ENCODE results near the gene PPP4R4. TPM values are rescaled to one million over a fixed set of nuclear protein-coding genes. Genes with fewer than 3 reads are reported as not detected.
"Not testable (repeated sequence)": the region's sequence is repeated elsewhere in the genome, so short reads cannot be mapped to it uniquely, and the experiment has no call there.

Gene PPP4R4
- total RNA-seq, 2 donors from 2014 or later: 0.28 TPM; not detected in 1

DNA sequence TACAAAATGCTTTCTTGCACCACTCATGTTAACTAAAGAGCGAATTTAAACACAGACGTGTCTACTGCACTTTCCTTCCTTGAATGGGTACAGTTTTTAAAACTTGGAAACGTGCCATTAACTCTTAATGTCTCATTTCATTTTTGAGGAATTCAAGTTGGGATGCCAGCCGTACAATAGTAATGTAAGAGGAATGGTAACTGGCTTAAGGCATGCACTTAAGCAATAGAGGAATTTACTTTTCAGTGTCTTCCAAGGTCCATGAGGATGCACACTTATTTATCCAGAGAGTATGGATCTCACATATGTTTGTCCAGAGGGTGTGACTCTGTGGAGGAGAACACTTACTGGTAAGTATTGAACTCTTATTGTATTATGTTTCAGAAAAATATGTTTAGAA, 52.9 kb downstream of the PPP4R4 start:
- ATAC-seq: no peak
- intact Hi-C loops (cut with DNase I, micrococcal nuclease): no loop called here

DNA sequence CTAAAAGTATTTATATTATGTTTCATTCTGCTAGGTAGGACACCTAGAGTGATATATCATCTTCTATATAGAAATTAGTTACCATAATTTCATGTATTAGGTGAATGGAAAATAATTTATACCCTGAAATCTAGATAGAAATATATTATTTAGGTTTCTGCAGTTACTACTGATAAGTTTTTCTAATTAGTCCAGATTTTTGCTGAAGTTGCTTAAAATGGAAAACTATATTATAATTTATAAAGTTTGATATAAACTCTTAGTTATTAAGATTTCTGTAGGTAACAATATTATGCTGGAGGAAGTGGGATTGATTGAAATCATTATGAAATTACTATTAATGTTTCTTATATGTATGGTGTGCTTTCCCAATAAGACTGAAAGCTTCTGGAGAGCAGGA, 62.9 kb downstream of the PPP4R4 start:
- no peak for ATAC-seq
- intact Hi-C loops (cut with DNase I, micrococcal nuclease): no loop called here
- DNase-seq: no peak

More for the DNA sequence above, 52.9 kb downstream of the PPP4R4 start:
- no peak for DNase-seq

DNA sequence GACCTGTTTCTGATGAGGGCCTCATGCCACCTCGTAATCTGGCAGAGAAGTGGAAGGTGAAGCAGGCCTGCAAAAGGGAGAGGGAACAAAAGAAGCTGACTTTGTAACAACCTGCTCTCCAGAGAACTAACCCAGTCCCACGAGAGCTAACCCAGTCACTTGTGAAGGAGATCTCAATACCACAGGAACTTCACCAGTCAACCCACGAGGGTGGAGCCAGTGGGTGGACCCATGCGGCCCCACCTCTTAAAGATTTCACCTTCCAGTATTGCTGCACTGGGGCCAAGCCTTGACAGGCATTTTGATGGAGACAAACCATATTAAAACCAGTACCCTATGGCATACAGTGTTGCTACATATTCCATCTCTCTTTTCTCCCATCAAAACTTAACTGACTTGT, 63.9 kb downstream of the PPP4R4 start:
- intact Hi-C loops (cut with DNase I, micrococcal nuclease): no loop called here
- no peak for DNase-seq
- ATAC-seq: no peak

DNA sequence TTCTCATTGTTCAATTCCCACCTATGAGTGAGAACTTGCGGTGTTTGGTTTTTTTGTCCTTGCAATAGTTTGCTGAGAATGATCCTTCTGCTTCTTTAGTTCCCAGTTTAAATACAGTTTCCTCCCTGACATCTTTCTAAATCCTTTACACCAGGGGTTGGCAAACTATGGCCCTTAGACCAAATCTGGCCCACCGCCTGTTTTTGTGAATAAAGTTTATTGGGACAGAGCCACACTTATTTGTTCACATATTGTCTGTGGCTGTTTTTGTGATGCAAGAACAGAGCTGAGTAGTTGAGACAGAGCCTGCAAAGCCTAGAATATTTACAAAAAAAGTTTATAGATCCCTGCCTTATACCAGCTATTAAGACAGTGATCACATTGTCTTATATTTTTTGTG, 65.3 kb downstream of the PPP4R4 start:
- no peak for DNase-seq
- intact Hi-C loops (cut with DNase I, micrococcal nuclease): no loop called here
- ATAC-seq: no peak

DNA sequence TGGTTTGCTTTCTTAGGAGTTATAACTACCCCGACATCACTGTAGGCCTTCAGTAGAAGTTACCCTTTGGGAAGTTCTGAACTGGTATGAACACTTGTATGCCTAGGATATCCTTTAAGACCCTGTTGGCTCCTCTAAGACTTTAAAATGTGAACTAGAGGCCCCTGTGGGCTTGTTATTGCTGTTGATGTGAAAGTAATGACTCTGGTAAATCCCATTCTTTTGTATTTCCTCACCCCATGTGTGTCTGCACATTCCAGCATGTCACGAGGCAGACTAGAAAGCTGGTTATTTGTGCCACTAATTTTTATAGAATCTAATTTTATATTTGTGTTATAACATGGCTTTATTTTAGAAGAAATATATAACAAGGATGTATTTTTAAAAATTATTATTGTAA, 70.1 kb downstream of the PPP4R4 start:
- DNase-seq (no peak), ATAC-seq (no peak)
- intact Hi-C loops (cut with DNase I, micrococcal nuclease): no loop called here

DNA sequence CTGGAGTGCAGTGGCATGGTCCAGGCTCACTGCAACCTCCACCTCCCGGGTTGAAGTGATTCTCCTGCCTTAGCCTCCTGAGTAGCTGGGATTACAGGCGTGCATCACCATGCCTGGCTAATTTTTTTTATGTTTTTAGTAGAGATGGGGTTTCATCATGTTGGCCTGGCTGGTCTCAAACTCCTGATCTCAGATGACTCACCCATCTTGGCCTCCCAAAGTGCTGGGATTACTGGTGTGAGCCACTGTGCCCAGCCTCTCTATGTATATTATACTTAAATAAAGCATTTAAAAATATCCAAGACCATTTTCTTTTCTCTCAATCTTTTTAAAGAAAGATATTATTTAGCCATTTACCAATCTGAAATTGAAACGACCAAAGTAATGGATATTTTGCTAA, 90.1 kb downstream of the PPP4R4 start:
- DNase-seq; ATAC-seq; intact Hi-C loops (cut with DNase I, micrococcal nuclease): not testable (repeated sequence)

DNA sequence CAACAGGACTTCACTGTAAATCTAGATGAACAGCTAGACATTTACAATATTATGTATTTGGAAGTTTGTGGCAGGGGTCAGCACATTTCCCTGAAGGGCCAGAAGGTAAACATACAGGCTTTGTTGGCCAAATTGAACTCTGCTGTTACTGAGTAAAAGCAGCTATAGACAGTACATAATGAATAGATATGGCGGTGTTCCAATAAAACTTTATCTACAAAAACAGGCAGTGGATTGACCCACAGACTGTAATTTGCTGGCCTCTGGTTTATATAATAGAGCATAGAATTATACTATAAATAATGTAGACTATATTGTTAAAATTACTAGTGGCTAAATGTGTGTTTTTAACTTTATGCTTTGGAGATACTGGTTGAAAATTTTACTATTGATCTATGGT, 93.2 kb downstream of the PPP4R4 start:
- DNase-seq (no peak), ATAC-seq (no peak)
- intact Hi-C loops (cut with DNase I, micrococcal nuclease): no loop called here

DNA sequence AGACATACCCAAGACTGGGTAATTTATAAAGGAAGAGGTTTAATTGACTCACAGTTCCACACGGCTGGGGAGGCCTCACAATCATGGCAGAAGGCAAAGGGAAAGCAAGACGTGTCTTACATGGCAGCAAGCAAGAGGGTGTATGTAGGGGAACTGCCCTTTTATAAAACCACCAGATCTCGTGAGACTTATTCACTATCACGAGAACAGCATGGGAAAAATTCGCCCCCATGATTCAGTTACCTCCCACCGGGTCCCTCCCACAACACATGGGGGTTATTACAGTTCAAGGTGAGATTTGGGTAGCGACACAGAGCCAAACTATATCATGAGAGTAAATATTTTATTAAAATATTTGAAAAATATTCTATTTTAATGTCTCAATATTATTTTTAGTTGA, 94.5 kb downstream of the PPP4R4 start:
- ATAC-seq; intact Hi-C loops (cut with DNase I, micrococcal nuclease); DNase-seq: not testable (repeated sequence)

DNA sequence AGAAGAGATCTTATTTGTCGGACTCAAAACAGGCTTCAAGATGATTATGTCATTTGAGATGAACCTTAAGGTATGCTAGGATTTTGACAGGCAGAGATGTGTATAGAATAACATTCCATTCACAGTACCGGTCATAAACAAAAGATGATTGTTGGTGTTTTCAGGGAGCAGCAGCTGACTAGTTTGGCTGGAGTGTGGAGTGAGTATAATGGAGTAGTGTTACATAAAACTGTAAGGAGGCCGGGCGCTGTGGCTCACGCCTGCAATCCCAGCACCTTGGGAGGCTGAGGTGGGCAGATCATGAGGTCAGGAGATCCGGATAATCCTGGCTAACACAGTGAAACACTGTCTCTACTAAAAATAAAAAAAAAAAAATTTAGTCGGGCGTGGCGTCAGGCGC, 95.0 kb downstream of the PPP4R4 start:
- intact Hi-C loops (cut with DNase I, micrococcal nuclease): no loop called here
- DNase-seq (no peak), ATAC-seq (no peak)

DNA sequence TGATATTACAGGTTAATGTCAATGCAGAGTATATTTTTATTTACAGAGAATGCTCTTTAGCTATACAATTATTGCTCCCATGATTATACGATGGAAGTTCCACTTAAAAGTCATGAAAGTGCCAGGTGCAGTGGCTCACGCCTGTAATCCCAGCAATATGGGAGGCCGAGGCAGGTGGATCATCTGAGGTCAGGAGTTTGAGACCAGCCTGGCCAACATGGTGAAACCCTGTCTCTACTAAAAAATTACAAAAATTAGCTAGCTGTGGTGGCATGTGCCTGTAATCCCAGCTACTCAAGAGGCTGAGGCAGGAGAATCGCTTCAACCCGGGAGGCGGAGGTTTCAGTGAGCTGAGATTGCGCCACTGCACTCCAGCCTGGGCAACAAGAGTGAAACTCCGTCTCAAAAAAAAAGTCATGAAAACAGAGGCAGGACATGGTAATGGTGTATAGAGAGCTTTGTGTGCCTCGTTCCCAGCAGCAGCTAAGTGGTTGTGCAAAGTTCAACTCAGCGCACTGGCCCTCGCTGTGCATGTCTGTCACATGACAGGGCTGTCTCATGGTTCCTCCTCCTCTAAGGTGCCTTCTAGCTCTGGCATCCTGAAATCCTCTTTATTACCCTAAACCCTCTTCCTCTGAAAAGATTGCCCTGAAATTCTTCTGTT, 102.9 kb downstream of the PPP4R4 start:
- ATAC-seq: peak; percentile 89

DNA sequence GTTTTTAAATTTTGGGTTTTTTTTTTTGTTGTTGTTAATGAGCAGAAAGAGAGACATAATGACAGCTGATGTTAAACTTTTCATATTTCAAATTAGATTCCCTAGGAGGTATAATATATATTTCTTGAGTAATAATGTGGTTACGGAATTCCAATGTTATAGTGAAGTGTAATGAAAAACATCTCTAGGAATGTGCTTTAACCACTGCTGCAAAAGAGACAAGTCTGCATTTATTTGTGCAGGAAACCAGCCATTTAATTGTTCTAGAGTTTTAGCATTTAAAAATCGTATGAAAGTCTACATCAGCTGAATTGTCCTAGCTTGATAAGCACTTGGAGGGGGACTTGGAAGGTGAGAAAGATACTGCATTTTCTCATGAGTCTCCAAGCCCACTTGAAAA, 104.6 kb downstream of the PPP4R4 start:
- ATAC-seq (no peak), DNase-seq (no peak)
- intact Hi-C loops (cut with DNase I, micrococcal nuclease): no loop called here

More for the DNA sequence above, 102.9 kb downstream of the PPP4R4 start:
- peak in 1 of 2 donors; percentile 27 for DNase-seq
- intact Hi-C loops (cut with DNase I, micrococcal nuclease): not testable (repeated sequence)

DNA sequence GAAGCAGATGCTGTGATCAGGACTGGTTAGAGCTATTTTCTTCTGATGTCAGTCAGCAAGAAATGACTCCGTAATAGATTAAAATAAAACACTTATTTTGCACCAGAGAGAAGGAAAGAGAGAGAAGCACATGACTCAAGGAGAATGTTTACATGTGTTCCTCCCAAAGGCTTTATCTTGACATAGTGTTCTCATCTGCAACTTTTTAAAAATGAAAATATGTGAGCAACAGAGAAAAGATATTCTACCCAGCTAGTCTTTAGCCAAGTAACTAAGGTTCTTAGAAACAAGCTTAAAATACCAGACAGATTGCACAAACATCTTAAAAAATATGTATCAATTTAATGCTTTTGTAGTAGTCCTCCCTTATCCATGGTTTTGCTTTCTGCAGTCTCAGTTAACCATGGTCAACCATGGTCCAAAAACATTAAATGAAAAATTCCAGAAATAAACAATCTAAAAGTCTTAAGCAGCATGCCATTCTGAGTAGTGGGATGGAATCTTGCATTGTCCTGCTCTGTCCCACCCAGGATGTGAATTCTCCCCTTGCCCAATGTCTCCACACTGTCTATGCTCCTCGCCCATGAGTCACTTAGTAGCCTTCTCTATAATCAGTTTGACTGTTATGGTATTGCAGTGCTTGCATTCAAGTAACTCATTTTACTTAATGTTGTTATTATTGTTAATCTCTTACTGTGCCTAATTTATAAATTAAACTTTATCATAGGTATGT, 109.0 kb downstream of the PPP4R4 start:
- ATAC-seq (no peak), DNase-seq (no peak)
- intact Hi-C loops (cut with DNase I, micrococcal nuclease): no loop called here

DNA sequence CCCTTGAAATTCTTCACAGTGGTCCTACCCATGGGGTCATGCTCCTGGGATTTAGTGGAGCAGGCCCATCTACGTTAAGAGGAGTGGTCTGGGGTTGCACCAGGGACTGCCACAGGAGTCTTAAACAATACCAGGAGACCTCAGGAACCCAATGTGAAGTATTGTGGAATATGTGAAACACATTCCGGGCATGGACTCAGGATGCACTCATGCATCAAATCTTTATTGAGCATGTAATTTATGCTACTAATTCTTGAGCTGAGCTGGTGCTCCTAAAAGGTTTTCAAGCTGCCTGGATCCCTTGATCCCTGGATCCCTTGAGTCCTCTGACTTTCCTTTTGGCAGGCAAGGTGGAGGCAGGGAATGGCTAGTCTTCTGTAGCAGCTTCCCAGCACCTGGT, 110.1 kb downstream of the PPP4R4 start:
- DNase-seq (no peak), ATAC-seq (no peak)
- intact Hi-C loops (cut with DNase I, micrococcal nuclease): no loop called here

DNA sequence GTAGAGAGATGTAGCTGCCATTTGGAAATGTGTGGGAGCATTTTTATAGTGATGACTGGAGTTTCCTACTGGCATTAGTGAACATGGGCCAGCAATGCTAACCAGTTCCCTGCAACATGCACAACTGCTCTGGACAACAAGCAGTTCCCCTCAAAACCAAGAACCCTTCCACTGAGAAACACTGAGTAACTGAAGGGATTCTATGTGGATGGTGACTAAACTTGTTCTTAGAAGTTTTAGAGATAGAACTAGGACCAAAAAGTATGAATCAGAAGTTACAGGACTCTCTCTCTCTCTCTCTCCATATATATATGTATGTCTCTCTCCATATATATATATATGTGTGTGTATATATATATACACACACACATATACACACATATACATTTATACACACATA, 111.0 kb downstream of the PPP4R4 start:
- ATAC-seq: no peak
- DNase-seq: no peak
- intact Hi-C loops (cut with DNase I, micrococcal nuclease): no loop called here

DNA sequence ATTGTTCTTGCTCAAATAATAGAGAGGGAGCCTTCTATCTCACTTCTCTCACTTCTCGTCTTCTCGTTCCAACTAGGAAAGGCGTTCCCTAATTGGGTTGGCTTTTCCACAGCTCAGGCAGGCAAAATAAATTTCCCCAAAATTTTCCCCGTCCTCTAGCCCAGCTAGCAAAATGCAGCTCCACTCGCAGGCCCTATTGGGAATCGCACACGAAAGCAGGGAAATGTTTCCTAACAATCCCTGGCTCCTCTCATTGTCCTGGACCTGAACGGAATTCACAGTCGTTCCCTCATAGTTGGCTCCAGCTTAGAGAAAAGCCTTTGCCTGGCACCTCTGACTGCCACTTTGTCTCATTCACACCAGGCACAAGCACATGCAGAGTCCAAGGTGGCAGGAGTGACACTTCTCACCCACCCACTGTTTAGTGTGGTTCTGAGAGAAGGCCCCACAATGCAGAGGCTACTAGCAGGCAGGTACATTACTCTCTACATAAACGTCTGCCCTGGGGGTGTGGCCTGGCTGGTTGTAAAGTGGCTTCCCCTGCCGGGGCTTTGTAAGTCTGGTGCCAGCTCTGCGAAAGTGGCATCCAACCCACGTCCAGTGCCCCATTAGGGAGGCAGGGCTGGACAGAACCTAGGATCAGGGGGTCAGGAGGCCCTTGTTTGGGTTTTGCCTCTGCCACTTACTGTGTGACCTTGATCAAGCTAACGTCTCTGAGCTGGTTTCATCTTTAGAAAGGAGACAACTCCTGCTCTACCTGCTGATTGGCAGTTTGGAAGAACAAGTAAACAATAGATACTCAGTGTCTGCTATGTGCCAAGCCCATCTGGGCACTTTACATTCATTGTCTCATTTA, 114.7 kb downstream of the PPP4R4 start:
- ATAC-seq (peak; percentile 51), DNase-seq (no peak)
- intact Hi-C loops (cut with DNase I, micrococcal nuclease): no loop called here

DNA sequence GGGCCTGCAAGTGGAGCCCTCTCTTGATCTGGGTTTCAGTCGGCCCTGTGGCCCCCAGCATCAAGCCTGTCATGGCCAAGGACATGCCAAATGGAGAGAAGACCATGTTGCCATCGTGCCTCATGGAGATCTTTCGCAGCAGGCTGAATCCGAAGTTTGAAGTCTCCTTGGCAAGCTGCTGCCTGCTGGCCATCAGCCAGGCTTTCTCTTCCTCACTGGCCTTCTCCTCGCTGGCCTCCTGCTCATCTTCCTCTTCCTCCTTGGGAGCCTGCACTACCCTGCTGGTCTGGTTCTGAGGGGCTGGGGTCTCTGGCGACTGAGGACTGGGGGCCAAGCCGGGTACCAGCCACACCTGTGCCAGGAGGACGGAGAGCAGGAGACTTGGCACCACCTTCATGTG, 116.1 kb downstream of the PPP4R4 start:
- intact Hi-C loops (cut with DNase I, micrococcal nuclease): no loop called here
- ATAC-seq: no peak
- no peak for DNase-seq

DNA sequence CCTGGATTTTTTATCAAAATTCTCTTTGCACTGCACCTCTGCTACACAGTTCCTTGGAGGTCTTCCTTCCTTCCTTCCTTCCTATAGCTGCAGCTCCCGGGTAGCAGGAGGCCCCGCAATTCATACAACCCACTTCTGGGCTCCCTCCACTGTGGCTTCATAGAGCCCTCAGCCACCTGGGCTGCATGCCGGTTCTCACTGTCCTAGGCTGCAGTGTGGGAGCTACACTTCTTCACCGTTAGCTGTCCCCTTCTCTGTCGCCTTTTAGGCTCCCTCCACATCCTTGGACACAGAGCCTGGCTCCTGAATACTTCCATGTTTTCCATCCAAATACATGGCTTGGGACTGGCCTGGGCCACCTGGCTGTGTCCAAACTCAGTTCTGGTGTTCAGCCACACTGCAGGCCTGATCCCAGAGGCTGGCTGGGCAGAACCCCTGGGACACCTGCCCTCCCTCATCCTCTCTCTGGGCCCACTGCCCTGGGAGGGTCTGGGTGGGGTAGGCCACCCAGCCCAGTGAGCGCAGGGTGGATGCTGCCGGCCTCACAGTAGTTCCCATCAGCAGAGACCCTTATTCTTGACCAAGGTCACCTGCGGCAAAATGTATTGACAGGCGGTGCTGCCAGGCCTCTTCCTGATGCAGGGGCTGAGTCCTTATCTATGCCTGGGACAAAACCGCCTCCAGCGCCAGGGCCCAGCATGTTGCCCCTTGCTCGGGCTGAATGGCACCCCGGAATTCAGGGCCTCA, 117.2 kb downstream of the PPP4R4 start:
- intact Hi-C loops (cut with DNase I, micrococcal nuclease): no loop called here
- ATAC-seq (no peak), DNase-seq (no peak)

DNA sequence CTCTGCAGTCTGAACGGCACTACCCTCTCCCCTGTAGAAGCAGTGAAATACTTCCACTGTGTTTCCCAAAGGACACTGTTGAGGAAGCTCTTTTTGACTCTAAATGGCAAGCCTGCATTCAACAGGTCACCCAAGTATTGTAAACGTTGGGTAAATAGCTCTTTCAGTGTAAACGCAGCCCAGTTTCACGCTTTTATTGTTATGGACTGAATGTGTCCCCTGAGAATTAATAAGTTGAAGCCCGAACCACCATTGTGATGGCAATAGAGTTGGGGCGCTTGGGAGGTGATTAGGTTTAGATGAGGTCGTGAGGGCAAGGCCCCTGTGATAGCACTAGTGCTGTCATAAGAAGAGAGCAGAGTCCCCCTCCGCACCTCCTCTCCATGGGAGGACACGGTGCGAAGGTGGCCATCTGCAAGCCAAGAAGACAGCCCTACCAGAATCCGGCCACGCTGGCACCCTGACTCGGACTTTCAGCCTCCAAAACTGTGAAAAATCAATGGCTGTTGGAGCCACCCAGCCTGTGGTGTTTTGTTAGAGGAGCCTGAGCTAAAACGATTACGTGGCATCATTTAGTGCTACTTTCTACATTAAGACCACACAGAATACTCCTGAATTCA, 117.9 kb downstream of the PPP4R4 start:
- ATAC-seq (no peak), DNase-seq (no peak)
- intact Hi-C loops (cut with DNase I, micrococcal nuclease): no loop called here

DNA sequence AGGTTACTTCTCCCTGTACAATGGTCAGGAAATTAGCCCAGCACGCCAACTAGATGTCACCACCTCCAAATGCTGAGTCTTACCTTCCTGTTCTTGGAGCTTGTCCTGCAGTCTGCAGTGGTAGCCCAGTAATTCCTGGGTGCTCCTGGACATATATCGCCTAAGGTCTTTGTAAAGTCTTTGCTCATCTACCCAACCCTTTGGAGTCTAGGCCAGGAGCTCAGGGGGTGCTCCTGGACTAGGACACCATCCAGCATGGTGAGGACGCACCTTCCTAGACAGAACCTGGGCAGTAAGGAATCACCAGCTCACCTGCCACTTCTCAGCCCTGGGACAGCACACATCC, 118.4 kb downstream of the PPP4R4 start:
- intact Hi-C loops (cut with DNase I, micrococcal nuclease): no loop called here
- DNase-seq: no peak
- ATAC-seq: no peak
